IPS-15b (cell line): ENCODE measurements around the gene NHSL1.
A peak's percentile ranks its signal among the peaks of the same experiment; 100 is the strongest.

Experiments
- H3K27me3 ChIP-seq: one replicate; pipeline ENCODE4 v1.6.1; 2013; ENCODE audit warnings: low read length; ENCODE audit not compliant: control insufficient read depth, insufficient read depth
- H3K36me3 ChIP-seq: one replicate; pipeline ENCODE4 v1.6.1; 2013; ENCODE audit warnings: low read length; ENCODE audit not compliant: control insufficient read depth, insufficient read depth
- H3K4me1 ChIP-seq: one replicate; pipeline ENCODE4 v1.6.1; 2013; ENCODE audit warnings: mild to moderate bottlenecking, low read length; ENCODE audit not compliant: control insufficient read depth, insufficient read depth
- H3K4me3 ChIP-seq: one replicate; pipeline ENCODE4 v1.5.1; 2013; ENCODE audit warnings: low read depth, low read length
- H3K9ac ChIP-seq: one replicate; pipeline ENCODE4 v1.6.1; 2013; ENCODE audit warnings: low read depth, mild to moderate bottlenecking, low read length
- H3K9me3 ChIP-seq: one replicate; pipeline ENCODE4 v1.6.1; 2013; ENCODE audit warnings: mild to moderate bottlenecking, low read length; ENCODE audit not compliant: control insufficient read depth, insufficient read depth

NHSL1 gene

GRCh38 chr6:138418118-138418742 is 81.1 kb downstream of the NHSL1 start:
- Histone ChIP-seq H3K4me1 (no peaks in the 10 kb centered on the region), H3K9ac (no peak overlapping the region), H3K9me3 (no peaks in the 10 kb centered on the region), H3K4me3 (no peak overlapping the region), H3K27me3 (no peaks in the 10 kb centered on the region), H3K36me3 (peaks cover 6% of the 10 kb centered on the region)

- Histone ChIP-seq H3K4me1 (no peaks in the 10 kb centered on the region), H3K9me3 (no peaks in the 10 kb centered on the region), H3K9ac (no peak overlapping the region), H3K36me3 (peaks cover 6% of the 10 kb centered on the region), H3K4me3 (no peak overlapping the region), H3K27me3 (no peaks in the 10 kb centered on the region)
Observed at GRCh38 chr6:138417493-138418117, 81.7 kb downstream of the NHSL1 start.

- H3K4me1 ChIP-seq, result no peaks in the 10 kb centered on the region
- H3K27me3 ChIP-seq, result no peaks in the 10 kb centered on the region
- peaks cover 9% of the 10 kb centered on the region for H3K36me3 ChIP-seq
- H3K4me3 ChIP-seq, result no peak overlapping the region
- H3K9me3 ChIP-seq, result no peaks in the 10 kb centered on the region
- no peak overlapping the region for H3K9ac ChIP-seq
Observed at GRCh38 chr6:138416206-138416605, 83.1 kb downstream of the NHSL1 start.

- Histone ChIP-seq H3K9me3 (no peaks in the 10 kb centered on the region), H3K27me3 (no peaks in the 10 kb centered on the region), H3K4me3 (no peak overlapping the region), H3K36me3 (peaks cover 9% of the 10 kb centered on the region), H3K9ac (no peak overlapping the region), H3K4me1 (no peaks in the 10 kb centered on the region)
Observed at GRCh38 chr6:138415125-138415524, 84.2 kb downstream of the NHSL1 start.

GRCh38 chr6:138410972-138411880 is 88.1 kb downstream of the NHSL1 start:
- no peak overlapping the region for H3K4me3 ChIP-seq
- no peaks in the 10 kb centered on the region for H3K4me1 ChIP-seq
- H3K9ac ChIP-seq, result no peak overlapping the region
- no peaks in the 10 kb centered on the region for H3K27me3 ChIP-seq
- H3K36me3 ChIP-seq, result peaks cover 18% of the 10 kb centered on the region
- no peaks in the 10 kb centered on the region for H3K9me3 ChIP-seq

- Histone ChIP-seq H3K36me3 (peaks cover 18% of the 10 kb centered on the region), H3K9ac (no peak overlapping the region), H3K4me3 (no peak overlapping the region), H3K4me1 (no peaks in the 10 kb centered on the region), H3K9me3 (no peaks in the 10 kb centered on the region), H3K27me3 (peaks cover 3% of the 10 kb centered on the region)
Observed at GRCh38 chr6:138410048-138410735, 89.1 kb downstream of the NHSL1 start.

- Histone ChIP-seq H3K9ac (no peak overlapping the region), H3K36me3 (peaks cover 10% of the 10 kb centered on the region), H3K9me3 (no peaks in the 10 kb centered on the region), H3K4me1 (no peaks in the 10 kb centered on the region), H3K4me3 (no peak overlapping the region), H3K27me3 (peaks cover 5% of the 10 kb centered on the region)
Observed at GRCh38 chr6:138406443-138406842, 92.9 kb downstream of the NHSL1 start.

GRCh38 chr6:138405816-138406413 is 93.4 kb downstream of the NHSL1 start:
- Histone ChIP-seq H3K27me3 (peaks cover 5% of the 10 kb centered on the region), H3K4me3 (no peak overlapping the region), H3K36me3 (peaks cover 10% of the 10 kb centered on the region), H3K9ac (peak overlapping the region; percentile 1), H3K9me3 (no peaks in the 10 kb centered on the region), H3K4me1 (no peaks in the 10 kb centered on the region)

GRCh38 chr6:138404666-138405337 is 94.5 kb downstream of the NHSL1 start:
- Histone ChIP-seq H3K4me1 (no peaks in the 10 kb centered on the region), H3K27me3 (peaks cover 5% of the 10 kb centered on the region), H3K9me3 (no peaks in the 10 kb centered on the region), H3K36me3 (peaks cover 10% of the 10 kb centered on the region), H3K9ac (peak overlapping the region; percentile 83), H3K4me3 (peak overlapping the region; percentile 79)

- Histone ChIP-seq H3K9ac (peak within 1 kb of the TSS; percentile 85), H3K36me3 (peaks cover 10% of the 10 kb centered on the region), H3K4me1 (no peaks in the 10 kb centered on the region), H3K4me3 (peak within 1 kb of the TSS; percentile 86), H3K9me3 (no peaks in the 10 kb centered on the region), H3K27me3 (peaks cover 5% of the 10 kb centered on the region)
Observed at GRCh38 chr6:138403801-138404665, 95.3 kb downstream of the NHSL1 start, which contains the start of gene HEBP2. HEBP2 (plus strand) TSS chr6:138404223; CDS start chr6:138404496, 273 bp downstream.
